HepG2 (cell line): ENCODE data around the gene ITPK1. TPM values are rescaled to one million over a fixed set of nuclear protein-coding genes. Genes with fewer than 3 reads are reported as not detected.

Source experiments
- ARID2 ChIP-seq: sonication (generic); formaldehyde crosslinking; IDR thresholded peaks from 2 replicates; pipeline ENCODE4 v1.8.1; 2022; ENCODE audit warnings: mild to moderate bottlenecking, missing genetic modification reagents, borderline replicate concordance
- BCL6 ChIP-seq: IDR thresholded peaks from 2 replicates; pipeline ENCODE4 v1.6.1; 2016; ENCODE audit warnings: missing genetic modification reagents, missing compliant biosample characterization
- ETV5 ChIP-seq: IDR thresholded peaks from 2 replicates; pipeline ENCODE4 v1.6.1; 2018; ENCODE audit warnings: missing biosample characterization, missing genetic modification reagents, inconsistent platforms, borderline replicate concordance
- FOXA3 ChIP-seq: IDR thresholded peaks from 2 replicates; pipeline ENCODE4 v1.6.1; 2016; ENCODE audit warnings: missing genetic modification reagents, missing compliant biosample characterization
- GATA4 ChIP-seq: sonication (generic); IDR thresholded peaks from 2 replicates; pipeline ENCODE4 v1.6.1; 2016; ENCODE audit warnings: antibody characterized with exemption, low read depth, borderline replicate concordance
- HDAC1 ChIP-seq: sonication (generic); formaldehyde crosslinking; IDR thresholded peaks from 2 replicates; pipeline ENCODE4 v1.5.1; 2020; ENCODE audit warnings: mild to moderate bottlenecking, missing genetic modification reagents
- IRF1 ChIP-seq: sonication (generic); formaldehyde crosslinking; IDR thresholded peaks from 2 replicates; pipeline ENCODE4 v1.4.0; 2020; ENCODE audit warnings: low read depth, mild to moderate bottlenecking, missing genetic modification reagents
- NCOA5 ChIP-seq: sonication (generic); formaldehyde crosslinking; IDR thresholded peaks from 2 replicates; pipeline ENCODE4 v1.4.0; 2020; ENCODE audit warnings: missing genetic modification reagents
- NR2C2 ChIP-seq: sonication (generic); formaldehyde crosslinking; IDR thresholded peaks from 2 replicates; pipeline ENCODE4 v1.4.0; 2020; ENCODE audit warnings: missing genetic modification reagents, mild to moderate bottlenecking, moderate library complexity, borderline replicate concordance
- PHB2 ChIP-seq: fragments of 450-650 bp; IDR thresholded peaks from 2 replicates; pipeline ENCODE4 v1.6.1; 2018; ENCODE audit not compliant: partially characterized antibody
- PHF5A ChIP-seq: IDR thresholded peaks from one replicate; pipeline ENCODE4 v1.6.1; 2018; ENCODE audit warnings: low read depth, missing genetic modification reagents; ENCODE audit not compliant: unreplicated experiment
- PRDM10 ChIP-seq: sonication (generic); formaldehyde crosslinking; IDR thresholded peaks from 2 replicates; pipeline ENCODE4 v1.4.0; 2020; ENCODE audit warnings: low read depth, missing genetic modification reagents
- SIN3A ChIP-seq: IDR thresholded peaks from 2 replicates; pipeline ENCODE4 v1.6.1; 2011; ENCODE audit warnings: low read depth, mild to moderate bottlenecking, control low read depth, low read length, borderline replicate concordance
- SRF ChIP-seq: IDR thresholded peaks from 2 replicates; pipeline ENCODE4 v1.6.1; 2011; ENCODE audit warnings: mild to moderate bottlenecking, low read depth, low read length, moderate library complexity
- TEAD2 ChIP-seq: sonication (generic); formaldehyde crosslinking; IDR thresholded peaks from 2 replicates; pipeline ENCODE4 v1.9.0; 2021; ENCODE audit warnings: missing genetic modification reagents
- TOPORS ChIP-seq: sonication (generic); formaldehyde crosslinking; IDR thresholded peaks from 2 replicates; pipeline ENCODE4 v1.8.0; 2023; ENCODE audit warnings: mild to moderate bottlenecking, missing genetic modification reagents
- XBP1 ChIP-seq: sonication (generic); formaldehyde crosslinking; IDR thresholded peaks from 2 replicates; pipeline ENCODE4 v1.5.0; 2020; ENCODE audit warnings: missing genetic modification reagents
- ZBTB20 ChIP-seq: sonication (generic); formaldehyde crosslinking; IDR thresholded peaks from 2 replicates; pipeline ENCODE4 v1.8.1; 2023; ENCODE audit warnings: missing genetic modification reagents, low read depth, mild to moderate bottlenecking, borderline replicate concordance
- ZNF383 ChIP-seq: sonication (generic); formaldehyde crosslinking; IDR thresholded peaks from 2 replicates; pipeline ENCODE4 v1.4.0; 2020; ENCODE audit warnings: missing genetic modification reagents, mild to moderate bottlenecking, borderline replicate concordance
- ZNF430 ChIP-seq: sonication (generic); formaldehyde crosslinking; IDR thresholded peaks from 2 replicates; pipeline ENCODE4 v1.9.0; 2021; ENCODE audit warnings: mild to moderate bottlenecking, missing genetic modification reagents
- ZNF672 ChIP-seq: sonication (generic); formaldehyde crosslinking; IDR thresholded peaks from 2 replicates; pipeline ENCODE4 v1.8.1; 2022; ENCODE audit warnings: missing genetic modification reagents
- ZNF724P ChIP-seq: sonication (generic); formaldehyde crosslinking; IDR thresholded peaks from 2 replicates; pipeline ENCODE4 v1.8.0; 2022; ENCODE audit warnings: missing genetic modification reagents, borderline replicate concordance
- polyA plus RNA-seq, 8 experiments: library from polyadenylated mRNA; depleted of rRNA in 3 of 8; stranded (reverse) in 7 of 8; unstranded in 1 of 8; fragments of >200 nt; fragmentation: Illumina TruSeq in 4 of 8; extraction: Trizol in 4 of 8; gene quantifications; 2 replicates each; pipeline versions ENCODE4 v1.2.1 to v1.2.3, GENCODE V29; 2011 to 2016; ENCODE audit warnings: low read depth in 4 of 8, missing spikeins in 1 of 8, mixed read lengths in 1 of 8; ENCODE audit not compliant: insufficient read depth in 1 of 8
- total RNA-seq, 5 experiments: library from RNA; depleted of rRNA; stranded (reverse); fragments of >200 nt; fragmentation: Illumina TruSeq; extraction: Trizol; gene quantifications; 2 replicates each; pipeline ENCODE4 v1.2.3, GENCODE V29; 2016; ENCODE audit warnings: low read depth in 1 of 5
- TF ChIP-seq, protein P1 (sequence below): sonication (generic); formaldehyde crosslinking; IDR thresholded peaks from 2 replicates; pipeline ENCODE4 v1.4.0; 2020; ENCODE audit warnings: missing genetic modification reagents, mild to moderate bottlenecking, borderline replicate concordance

The ITPK1 gene
- total and polyA plus RNA-seq, 2 of the 13 experiments (the other 11 are each of a cell fraction or from before 2014, with no cell fraction given): 20.5 to 47.5 TPM

DNA sequence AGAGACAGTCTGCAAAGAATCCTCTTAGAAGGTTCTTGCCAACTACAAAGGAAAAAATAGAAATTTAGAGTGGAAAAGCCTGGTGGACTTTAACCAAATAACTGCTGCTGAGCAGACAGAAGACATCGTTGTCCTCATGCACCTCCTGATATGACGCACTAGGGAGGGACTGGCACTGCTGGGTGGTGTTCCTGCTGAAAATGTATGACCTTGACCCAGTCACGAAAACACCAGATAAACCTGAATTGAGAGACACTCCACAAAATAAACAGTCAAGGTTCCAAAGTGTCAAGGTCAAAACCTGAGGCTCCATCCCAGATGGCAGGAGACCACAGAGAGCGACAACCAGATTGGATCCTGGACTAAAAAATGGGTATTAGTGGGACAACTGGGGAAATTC lies 130.8 kb downstream of the ITPK1 start (continued):
- TF ChIP-seq TOPORS (CRISPR knock-in tag) (peak; percentile 57; the same call in 1 of the 2 replicates), HDAC1 (CRISPR knock-in tag) (peak; percentile 90), XBP1 (CRISPR knock-in tag) (no peak), NR2C2 (CRISPR knock-in tag) (peak; percentile 80), GATA4 (peak; percentile 45; the same call in 1 of the 2 replicates), ETV5 (CRISPR knock-in tag) (peak; percentile 76; the same call in 1 of the 2 replicates), SRF (no peak), PRDM10 (CRISPR knock-in tag) (0 out of 2 replicates have a peak, but pooled peaks have one; percentile 42), NCOA5 (CRISPR knock-in tag) (no peak), TEAD2 (CRISPR knock-in tag) (no peak), ZNF430 (CRISPR knock-in tag) (peak; percentile 74; the same call in 1 of the 2 replicates), PHB2 (no peak), PHF5A (CRISPR knock-in tag) (peak; percentile 36), ZBTB20 (CRISPR knock-in tag) (peak; percentile 66; the same call in 1 of the 2 replicates), FOXA3 (CRISPR knock-in tag) (peak; percentile 91), SIN3A (no peak), ZNF383 (CRISPR knock-in tag) (no peak), BCL6 (peak; percentile 98), ZNF672 (CRISPR knock-in tag) (no peak), IRF1 (no peak), ZNF724P (CRISPR knock-in tag) (0 out of 2 replicates have a peak, but pooled peaks have one; percentile 33), ARID2 (CRISPR knock-in tag) (no peak)
- TF ChIP-seq, protein P1, sequence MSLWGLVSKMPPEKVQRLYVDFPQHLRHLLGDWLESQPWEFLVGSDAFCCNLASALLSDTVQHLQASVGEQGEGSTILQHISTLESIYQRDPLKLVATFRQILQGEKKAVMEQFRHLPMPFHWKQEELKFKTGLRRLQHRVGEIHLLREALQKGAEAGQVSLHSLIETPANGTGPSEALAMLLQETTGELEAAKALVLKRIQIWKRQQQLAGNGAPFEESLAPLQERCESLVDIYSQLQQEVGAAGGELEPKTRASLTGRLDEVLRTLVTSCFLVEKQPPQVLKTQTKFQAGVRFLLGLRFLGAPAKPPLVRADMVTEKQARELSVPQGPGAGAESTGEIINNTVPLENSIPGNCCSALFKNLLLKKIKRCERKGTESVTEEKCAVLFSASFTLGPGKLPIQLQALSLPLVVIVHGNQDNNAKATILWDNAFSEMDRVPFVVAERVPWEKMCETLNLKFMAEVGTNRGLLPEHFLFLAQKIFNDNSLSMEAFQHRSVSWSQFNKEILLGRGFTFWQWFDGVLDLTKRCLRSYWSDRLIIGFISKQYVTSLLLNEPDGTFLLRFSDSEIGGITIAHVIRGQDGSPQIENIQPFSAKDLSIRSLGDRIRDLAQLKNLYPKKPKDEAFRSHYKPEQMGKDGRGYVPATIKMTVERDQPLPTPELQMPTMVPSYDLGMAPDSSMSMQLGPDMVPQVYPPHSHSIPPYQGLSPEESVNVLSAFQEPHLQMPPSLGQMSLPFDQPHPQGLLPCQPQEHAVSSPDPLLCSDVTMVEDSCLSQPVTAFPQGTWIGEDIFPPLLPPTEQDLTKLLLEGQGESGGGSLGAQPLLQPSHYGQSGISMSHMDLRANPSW (CRISPR knock-in tag): no peak
